Mesenteric fat pad (tissue), 1 donor: ENCODE results near the gene VPS26C. TPM values are rescaled to one million over a fixed set of nuclear protein-coding genes. Genes with fewer than 3 reads are reported as not detected.

ENCODE experiments used
- DNase-seq: peaks from one replicate; pipeline ENCODE4 v3.0.0-alpha.2; 2020; ENCODE audit warnings: low spot score
- total RNA-seq: library from RNA; stranded (reverse); fragmentation: NEBNext Ultra II Directional; extraction: Animal tissue kit (Norgen Biotek cat#: 25700); gene quantifications from one replicate; pipeline ENCODE4 v1.2.1, GENCODE V29; 2021
- donor health status: DM: yes; HTN: yes; CAD: no.

VPS26C gene
- total RNA-seq, 1 donor from 2014 or later = 48.5 TPM

GRCh38 chr21:37207441-37208009 is 59.6 kb downstream of the VPS26C start:
- DNase-seq = no peak

- DNase-seq = no peak
These were observed 60.6 kb downstream of the VPS26C start for GRCh38 chr21:37206496-37206895.

- DNase-seq = no peak
These were observed 62.6 kb downstream of the VPS26C start for GRCh38 chr21:37204580-37204979.

GRCh38 chr21:37202221-37203110 is 64.7 kb downstream of the VPS26C start:
- DNase-seq = no peak

- no peak for DNase-seq
These were observed 66.3 kb downstream of the VPS26C start for GRCh38 chr21:37200641-37201480.

- no peak for DNase-seq
These were observed 67.8 kb downstream of the VPS26C start for GRCh38 chr21:37199057-37199924.

- DNase-seq = no peak
These were observed 69.4 kb downstream of the VPS26C start for GRCh38 chr21:37197746-37198145.

GRCh38 chr21:37196847-37197246 is 70.3 kb downstream of the VPS26C start:
- DNase-seq = no peak

GRCh38 chr21:37195610-37196009 is 71.5 kb downstream of the VPS26C start:
- DNase-seq = no peak

GRCh38 chr21:37195059-37195458 is 72.1 kb downstream of the VPS26C start:
- DNase-seq = no peak

- no peak for DNase-seq
These were observed 73.5 kb downstream of the VPS26C start for GRCh38 chr21:37193676-37194075.

- DNase-seq = no peak
These were observed 74.1 kb downstream of the VPS26C start for GRCh38 chr21:37193006-37193405.

GRCh38 chr21:37192019-37192418 is 75.1 kb downstream of the VPS26C start:
- DNase-seq = no peak

- no peak for DNase-seq
These were observed 78.3 kb downstream of the VPS26C start for GRCh38 chr21:37188825-37189224.

- no peak for DNase-seq
These were observed 80.2 kb downstream of the VPS26C start for GRCh38 chr21:37186983-37187382.

- no peak for DNase-seq
These were observed 82.1 kb downstream of the VPS26C start for GRCh38 chr21:37184784-37185593.

- no peak for DNase-seq
These were observed 83.4 kb downstream of the VPS26C start for GRCh38 chr21:37183749-37184148.

- DNase-seq = no peak
These were observed 84.9 kb downstream of the VPS26C start for GRCh38 chr21:37182222-37182621.

GRCh38 chr21:37181059-37181458 is 86.1 kb downstream of the VPS26C start:
- DNase-seq = no peak

GRCh38 chr21:37176716-37177115 is 90.4 kb downstream of the VPS26C start:
- no peak for DNase-seq
